AG04449 (cell line): ENCODE measurements around the gene CRACDL.

Experiments used
- CTCF ChIA-PET: fragments of 350-600 bp; formaldehyde crosslinking; extraction: SDS; loops from one replicate; lab custom pipeline; 2021; ENCODE audit warnings: antibody characterized with exemption; lab: Yijun Ruan, JAX
- POLR2A ChIA-PET: fragments of 400-600, 350-600 bp; formaldehyde crosslinking; extraction: SDS; loops from one replicate; lab custom pipeline; 2020; ENCODE audit warnings: antibody characterized with exemption, inconsistent platforms; lab: Yijun Ruan, JAX
- DNase-seq: peaks from one replicate; pipeline ENCODE4 v3.0.0-alpha.2; 2010; ENCODE audit warnings: low read depth, low spot score
- H3K4me3 ChIP-seq: 2 replicates; pipeline ENCODE4 v1.5.1; 2011; ENCODE audit warnings: low read depth, mild to moderate bottlenecking, control low read depth, low read length
- TF ChIP-seq, protein P1 (sequence below): IDR thresholded peaks from one replicate; pipeline ENCODE4 v1.5.1; 2011; ENCODE audit warnings: mild to moderate bottlenecking, moderate library complexity, low read length, control low read depth, inconsistent platforms; ENCODE audit not compliant: insufficient read depth; ENCODE audit errors: missing control alignments

The CRACDL gene

DNA sequence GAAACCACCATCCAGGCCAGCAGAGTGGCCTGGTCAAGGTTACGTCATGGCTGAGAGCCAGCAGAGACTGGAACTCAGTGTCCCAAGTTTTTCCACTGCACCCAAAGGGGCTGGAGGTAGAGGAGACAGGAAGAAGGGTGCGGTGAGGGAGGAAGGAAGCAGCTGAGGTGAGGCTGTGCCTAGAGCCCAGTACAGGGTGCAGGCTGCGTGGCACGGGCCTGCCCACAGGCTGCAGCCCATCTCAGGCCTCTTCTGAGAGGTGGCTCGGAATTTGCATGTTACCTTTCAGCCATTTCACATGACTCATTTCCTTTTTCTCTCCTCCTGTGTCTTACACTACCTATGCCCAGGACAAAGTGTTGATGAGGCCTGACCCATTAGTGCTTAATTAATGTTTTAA, 191.4 kb downstream of the CRACDL start:
- ChIA-PET POLR2A (no interaction called here), CTCF (interaction anchor here (0.8 kb wide), 1 partner anchor 94 kb away, joined by 3 read pairs; no protein-coding TSS in a partner anchor)
- H3K4me3 ChIP-seq = no peak overlapping the region
- no peak for DNase-seq
- TF ChIP-seq, protein P1, sequence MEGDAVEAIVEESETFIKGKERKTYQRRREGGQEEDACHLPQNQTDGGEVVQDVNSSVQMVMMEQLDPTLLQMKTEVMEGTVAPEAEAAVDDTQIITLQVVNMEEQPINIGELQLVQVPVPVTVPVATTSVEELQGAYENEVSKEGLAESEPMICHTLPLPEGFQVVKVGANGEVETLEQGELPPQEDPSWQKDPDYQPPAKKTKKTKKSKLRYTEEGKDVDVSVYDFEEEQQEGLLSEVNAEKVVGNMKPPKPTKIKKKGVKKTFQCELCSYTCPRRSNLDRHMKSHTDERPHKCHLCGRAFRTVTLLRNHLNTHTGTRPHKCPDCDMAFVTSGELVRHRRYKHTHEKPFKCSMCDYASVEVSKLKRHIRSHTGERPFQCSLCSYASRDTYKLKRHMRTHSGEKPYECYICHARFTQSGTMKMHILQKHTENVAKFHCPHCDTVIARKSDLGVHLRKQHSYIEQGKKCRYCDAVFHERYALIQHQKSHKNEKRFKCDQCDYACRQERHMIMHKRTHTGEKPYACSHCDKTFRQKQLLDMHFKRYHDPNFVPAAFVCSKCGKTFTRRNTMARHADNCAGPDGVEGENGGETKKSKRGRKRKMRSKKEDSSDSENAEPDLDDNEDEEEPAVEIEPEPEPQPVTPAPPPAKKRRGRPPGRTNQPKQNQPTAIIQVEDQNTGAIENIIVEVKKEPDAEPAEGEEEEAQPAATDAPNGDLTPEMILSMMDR = no peak
